ENCODE data around the gene PLIN5.

PLIN5 gene, protein sequence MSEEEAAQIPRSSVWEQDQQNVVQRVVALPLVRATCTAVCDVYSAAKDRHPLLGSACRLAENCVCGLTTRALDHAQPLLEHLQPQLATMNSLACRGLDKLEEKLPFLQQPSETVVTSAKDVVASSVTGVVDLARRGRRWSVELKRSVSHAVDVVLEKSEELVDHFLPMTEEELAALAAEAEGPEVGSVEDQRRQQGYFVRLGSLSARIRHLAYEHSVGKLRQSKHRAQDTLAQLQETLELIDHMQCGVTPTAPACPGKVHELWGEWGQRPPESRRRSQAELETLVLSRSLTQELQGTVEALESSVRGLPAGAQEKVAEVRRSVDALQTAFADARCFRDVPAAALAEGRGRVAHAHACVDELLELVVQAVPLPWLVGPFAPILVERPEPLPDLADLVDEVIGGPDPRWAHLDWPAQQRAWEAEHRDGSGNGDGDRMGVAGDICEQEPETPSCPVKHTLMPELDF

DNA sequence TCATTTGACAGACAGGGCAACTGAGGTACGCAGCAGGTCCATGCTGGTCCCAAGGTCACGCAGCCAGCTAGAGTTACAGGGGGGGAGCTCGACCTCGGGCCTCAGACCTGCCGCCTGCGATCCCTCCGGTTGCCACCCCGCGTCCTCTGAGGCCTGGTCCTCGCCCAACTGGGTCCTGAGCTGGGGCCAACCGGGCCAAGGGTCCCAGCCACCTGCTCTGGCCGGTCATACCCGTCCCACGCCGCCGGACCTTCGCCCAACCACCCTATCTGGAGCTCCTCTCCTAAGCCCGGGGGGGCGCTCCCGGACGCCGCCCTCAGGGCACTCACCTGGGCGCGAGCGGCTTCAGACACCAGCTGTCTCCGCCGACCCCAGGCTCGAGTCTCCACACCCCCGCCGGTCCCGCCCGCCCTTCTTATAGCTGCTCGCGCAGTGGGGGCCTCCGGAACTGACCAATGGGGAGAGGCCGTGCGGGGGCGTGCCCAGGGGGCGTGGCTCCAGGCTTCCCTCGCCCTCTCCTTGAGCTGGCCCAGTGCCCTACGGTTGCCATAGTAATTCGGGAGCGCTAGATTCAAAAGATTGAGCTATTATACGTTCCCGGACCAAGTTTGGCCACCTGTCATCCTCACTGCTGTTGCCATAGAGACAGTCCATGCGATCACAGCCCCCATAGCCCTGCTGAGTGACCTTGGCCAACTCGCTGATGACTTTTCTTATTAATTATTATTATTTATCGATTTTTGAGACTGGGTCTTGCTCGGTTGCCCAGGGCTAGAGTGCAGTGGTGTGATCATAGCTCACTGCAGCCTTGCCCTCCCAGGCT is at the start of gene PLIN5:
Gene PLIN5, minus strand, starts transcription at position 389 of the 823 bp plus-strand sequence. CDS start 1,150 bp downstream, outside the sequence.
- no peak for FAIRE-seq

DNA sequence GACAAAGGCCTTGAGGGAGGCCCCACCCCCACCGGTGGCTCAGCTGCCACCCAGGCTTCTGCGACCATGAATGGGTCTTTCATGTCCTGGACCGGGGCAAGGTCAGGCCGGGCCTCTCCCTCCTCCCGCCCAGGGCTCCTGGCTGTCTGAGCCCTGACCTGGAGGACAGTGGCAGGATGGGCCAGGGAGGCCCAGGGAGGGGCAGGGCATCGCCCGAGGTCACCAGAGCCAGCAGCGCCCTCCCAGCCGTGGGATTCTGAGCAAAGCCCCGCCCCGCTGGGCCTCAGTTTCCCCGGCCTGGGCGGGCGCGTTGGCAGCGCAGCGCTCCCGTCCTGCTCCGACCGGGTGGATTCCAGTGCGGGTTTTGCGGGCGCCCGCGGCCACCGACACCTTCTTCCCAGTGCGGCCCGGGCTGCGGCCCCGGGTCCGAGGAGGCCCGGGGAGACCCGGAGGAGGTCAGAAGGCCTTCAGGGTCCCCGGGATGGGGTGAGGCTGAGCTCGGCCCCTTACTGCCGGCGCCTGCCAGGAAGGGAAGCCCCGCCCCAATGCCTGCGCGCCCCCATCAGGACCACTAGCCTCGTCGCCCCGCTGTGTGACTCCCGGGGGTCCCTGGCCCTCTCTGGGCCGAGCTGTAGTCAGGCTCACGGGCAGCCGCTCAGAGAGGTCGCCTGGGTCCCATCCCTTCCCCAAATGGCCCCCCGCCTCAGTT is 49.1 kb upstream of the PLIN5 start:
- FAIRE-seq: no peak

DNA sequence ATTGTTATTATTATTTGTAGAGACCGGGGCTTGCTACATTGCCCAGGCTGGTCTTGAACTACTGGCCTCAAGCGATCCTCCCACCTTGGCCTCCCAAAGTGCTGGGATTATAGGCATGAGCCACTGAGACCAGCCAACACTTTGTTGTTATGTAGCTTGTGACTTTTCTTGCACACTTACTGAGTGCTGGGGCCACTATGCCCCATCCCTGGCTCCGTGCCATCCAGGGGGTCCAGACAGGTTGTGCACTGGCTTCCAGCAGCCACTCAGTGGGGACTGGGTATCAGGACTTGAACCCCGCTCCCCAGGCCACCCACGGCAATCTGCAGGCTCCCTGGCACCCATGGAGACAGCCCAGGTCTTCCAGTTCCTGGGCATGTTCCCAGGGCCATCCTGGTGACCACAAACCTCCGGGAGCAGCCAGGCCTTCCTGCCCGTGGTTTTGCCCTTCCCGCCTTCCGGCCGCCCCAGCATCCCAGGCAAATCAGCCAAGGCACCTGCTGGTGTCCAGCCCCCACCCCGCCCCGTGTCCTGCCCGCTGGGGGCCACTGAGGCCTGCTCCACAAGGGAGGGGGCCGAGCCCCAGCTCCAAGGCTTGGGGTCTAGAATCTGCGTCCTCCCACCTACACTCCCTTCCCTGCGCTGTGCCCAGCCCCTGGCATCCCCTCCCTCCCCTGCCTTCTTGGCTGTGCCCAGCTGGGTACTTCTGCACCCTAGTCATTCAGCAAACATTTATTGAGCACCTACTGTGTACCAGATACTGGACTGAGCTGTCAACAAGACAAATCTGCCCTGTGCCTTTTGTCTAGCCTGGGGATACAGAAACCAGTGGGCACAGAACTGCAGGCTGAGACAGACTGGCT is 48.2 kb upstream of the PLIN5 start:
- no peak for FAIRE-seq

DNA sequence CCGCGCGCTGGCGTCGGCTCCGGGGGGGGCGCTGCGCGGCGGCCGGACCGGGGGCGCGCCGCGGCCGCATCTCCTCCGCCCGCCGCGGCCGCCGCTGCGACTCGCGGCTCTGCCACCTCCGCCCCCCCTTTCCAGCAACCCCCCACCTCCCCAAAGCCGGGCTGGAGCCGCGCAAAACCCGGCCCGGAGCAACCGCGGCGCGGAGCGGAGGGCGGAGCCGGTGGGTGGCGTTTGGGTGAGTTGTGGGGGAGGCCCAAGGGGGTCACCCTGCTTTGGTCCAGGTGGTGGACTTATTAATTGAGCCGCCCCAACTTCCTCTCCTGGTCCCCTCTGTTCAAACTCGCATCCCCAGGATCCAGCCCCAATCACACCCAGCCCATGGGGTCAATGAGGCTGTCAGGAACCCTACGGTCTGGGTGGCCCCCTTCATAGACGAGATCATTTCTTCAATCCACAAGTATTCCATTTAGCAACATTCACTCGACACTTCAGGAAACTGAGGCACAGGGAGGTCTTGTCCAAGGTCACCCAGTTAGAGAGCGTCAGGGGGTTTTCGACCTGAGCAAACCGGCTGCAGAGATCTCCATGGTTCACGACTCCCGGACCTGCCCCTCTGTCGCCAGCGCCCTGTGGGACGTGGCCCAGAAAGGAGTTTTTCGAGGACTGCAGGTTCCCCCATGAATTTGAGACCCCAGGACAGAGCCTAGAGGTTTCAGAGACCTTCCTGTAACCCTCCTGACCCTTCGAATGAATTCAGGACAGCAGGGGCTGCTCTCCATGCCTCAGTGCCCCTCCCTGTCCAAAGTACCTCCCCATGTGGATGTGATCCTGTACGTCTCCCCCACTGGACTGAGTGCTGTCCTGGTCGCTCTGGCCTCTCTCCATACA is 46.9 kb upstream of the PLIN5 start:
- no peak for FAIRE-seq

DNA sequence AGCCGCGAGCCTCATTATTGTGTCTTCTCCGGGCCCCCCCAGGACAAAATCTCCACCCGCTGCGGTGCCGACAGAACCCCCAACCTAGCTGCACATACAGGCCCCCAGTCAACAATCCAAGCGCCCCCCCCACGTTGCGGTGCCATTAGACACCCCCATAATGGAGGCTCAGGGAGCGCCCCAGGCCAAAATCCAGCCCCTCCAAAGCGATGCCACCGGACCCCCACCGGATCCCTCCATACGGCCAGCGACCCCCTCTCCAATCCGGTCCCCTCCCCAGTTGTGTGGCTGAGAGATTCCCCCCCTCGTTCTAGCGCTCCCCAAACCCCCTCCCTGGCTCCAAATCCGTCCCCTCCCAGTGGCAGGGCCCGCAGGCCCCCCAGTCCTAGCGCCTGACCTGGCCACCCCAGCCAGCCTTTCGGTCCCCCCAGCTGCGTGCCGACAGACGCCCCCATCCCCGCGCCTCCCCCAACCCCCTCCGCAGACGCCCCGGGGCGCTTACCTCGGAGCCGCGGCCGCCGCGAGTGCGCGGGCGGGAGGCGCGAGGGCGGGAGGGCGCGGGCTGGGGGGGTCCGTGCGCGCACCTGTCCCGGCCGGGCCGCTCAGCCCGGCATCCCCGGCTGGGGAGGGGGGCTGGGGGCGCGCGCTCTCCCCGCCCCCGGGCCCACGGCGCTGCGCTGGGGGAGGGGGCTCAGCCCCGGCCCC is 46.1 kb upstream of the PLIN5 start:
- no peak for FAIRE-seq

DNA sequence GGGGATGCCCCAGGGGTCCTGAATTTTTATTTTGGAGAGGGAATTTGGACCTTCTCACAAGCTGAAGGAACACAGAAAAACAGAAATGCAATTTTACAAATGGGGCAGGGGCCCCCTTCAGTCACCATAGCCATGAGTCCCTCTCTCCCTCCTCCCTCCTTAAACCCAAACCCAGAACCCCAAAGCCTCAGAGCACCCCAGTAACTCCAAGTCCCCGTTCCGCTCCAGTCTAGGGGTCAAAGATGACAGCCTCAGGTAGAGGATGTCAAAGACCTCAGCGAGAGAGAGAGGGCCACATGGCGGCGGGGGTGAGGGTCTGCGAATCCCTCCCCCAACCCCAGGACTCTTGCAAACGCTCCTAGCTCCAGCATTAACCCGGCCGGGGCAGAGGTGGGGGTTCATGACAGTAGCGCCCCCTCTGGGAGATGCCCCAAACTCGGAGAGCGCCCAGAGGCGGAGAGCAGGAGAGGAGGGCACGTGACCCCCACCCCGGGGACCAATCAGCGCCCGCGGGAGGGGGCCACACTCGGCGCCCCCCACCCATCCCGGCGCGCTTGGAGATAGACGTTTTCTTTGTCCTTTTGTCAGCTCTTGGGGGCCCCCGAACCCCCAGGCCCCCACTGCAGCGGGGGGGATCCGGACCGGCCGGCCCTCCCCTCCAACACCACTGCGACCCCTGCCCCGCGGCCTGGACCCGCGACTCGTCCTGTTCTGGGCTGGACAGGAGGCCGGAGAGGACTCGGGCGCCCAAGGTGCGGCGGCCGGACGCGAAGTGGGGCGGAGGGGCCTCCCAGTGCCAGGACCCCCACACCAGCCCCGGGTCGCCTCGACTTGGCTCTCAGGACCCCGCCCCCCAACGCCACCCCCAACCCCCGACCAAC is 45.2 kb upstream of the PLIN5 start:
- no peak for FAIRE-seq

DNA sequence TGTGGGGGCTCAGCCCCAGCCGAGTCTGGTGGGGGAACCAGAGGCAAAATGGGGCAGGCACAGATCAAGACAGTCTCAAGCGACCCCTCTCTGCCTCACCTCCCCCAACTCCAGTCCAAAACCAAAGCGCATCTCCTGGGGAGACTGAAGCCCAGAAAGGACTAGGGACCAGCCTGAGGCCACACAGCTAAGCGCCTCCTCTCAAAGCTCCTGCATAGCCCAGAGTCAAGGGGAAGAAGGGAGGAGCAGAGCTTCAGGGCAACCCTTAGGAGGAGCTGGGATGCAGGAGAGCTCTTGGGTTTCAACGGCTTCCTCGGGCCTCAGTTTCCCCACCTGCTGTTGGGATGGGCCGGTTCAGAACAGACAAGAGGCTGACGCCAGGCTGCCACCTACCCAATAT is 44.4 kb upstream of the PLIN5 start:
- FAIRE-seq: no peak

DNA sequence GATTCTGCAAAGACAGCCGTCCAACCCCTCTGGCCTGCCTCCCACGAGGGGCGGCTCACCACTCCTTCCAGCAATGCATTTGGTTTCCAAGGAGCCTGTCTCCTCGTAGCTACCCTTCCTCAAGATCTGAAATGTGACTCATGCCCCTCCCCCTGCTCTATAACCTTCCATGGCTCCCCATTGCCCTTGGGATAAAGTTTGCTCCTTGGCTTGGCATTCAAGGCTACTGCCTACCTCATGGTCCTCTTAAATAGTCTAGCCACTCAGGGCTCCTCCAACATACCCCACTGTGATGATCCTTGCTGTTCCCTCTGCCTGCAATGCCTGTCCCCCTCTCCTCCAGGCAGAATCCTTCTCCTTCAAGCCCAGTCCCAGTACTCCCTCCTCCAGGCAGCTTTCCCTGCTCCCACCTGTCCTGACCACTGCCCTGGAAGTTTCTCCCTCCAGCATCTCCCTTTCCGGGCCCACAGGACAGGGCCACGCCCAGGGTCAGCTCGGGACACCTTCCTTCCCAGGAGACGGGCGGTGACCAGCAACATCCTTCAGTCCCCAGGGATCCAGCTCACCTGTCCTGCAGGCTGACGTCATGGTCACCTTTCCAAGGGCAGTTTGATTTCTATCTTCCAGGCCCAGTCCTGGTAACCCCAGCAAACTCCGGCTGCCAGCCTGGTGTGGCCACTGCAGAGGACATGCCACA is 43.7 kb upstream of the PLIN5 start:
- no peak for FAIRE-seq

DNA sequence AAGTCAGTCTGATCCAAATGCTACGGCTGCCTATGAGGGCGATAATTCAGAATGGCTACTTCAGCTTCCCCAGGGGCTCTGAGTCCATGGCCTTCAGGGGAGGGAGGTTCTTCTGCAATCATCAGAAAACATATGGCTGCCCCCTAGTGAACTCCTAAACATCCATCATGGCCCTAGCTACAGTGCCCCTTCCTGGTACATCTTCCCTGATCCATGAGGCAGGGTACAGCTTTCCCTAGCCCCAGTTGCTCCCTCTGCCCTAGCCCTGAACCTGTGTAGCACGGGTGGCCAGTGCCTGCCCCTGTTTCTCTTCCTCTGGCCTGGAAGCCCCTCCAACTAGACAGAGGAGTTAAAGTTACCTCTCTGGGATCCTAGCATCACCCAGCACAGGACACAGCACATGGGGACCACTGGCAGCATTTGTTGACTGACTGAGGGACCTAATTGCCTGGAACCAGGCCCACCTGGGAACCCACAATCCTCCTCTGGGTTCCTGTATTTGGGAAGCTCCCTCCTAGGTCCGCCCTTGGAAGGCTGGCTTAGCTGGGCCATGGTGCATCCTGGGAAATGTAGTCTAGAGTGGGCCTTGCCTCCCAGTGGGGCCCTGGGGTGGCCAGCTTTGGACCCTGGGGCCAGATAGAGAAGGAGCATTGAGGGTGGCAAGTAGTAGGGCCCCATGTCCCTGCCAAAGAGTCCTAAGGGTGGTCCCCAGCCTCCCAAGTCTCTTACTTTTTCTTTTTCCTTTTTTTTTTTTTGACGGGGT is 42.2 kb upstream of the PLIN5 start:
- FAIRE-seq: no peak

DNA sequence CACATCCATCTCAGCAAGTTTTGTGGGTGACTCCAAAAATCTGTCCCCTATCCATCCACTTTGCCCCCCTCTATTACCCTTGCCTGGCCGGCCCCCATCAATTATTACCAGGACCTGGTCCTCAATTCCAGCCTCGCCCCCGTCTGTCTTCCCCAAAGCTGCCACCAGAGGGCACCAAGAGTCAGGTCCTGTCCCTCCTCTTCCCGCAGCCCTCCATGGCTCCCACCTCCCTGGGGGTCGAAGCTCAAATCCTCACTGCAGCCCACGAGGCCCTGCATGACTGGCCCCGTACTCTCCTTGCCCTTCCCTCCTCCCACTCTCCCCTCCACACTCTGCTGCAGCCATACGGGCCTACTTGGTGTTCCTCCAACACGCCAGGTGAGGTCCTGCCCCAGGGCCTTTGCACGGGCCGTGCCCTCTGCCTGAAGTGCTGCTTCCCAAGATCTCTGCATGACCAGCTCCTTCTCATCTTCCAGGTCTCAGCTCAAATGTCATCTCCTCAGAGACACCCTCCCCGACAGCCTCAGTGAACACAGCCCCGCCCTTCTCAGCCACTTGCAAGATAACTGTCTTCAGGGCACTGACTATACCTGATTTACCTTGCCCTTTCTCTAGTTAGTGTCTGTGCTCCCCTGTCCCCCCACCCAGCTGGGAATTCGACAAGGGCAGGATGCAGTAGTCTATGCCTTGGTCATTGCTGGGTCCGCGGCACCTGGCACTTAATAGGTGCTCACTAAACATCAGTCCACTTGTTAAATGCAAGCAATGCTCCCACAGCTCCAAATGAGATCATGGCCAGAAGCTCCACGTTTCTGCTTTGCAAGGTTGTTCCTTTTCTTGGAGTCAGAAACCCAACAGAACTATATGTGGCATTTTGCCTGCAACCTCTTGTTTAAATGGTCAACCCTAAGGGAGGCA is 41.3 kb upstream of the PLIN5 start:
- no peak for FAIRE-seq

DNA sequence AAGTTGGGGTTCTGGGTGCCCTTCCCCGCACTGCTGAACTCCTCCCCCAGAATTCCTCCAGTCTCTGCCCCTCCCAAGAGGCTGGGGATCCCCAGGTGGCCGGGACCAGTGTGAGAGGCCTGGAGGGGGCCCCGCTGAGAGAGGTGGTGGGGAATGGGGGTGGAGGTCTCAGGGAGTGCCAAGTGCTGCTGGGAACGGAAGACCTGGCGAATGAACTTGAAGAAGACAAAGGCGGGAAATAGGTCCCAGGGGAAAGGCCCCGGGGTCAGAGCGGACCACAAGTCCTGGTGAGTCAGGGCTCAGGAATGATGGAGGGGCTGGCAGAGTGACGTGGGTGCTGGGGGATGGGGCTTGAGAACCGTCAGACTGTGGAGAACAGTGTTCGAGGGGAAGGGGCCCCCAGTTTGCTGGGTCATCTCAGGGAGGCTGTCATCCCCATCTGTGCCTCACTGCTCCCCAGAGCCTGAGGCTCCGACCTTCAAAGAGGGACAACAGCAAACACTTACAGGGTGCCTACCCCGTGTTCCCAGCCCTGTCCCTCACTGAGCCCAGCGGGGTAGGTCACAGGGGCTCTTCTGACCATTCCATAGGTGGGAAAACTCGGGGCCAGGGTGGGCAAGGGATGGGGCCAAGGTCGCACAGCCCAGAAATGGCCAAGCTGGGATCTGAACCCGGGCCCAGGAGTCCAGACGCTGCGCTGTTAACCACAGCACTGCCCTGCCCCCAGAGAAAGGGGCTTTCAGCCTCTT is 40.4 kb upstream of the PLIN5 start:
- FAIRE-seq: no peak

DNA sequence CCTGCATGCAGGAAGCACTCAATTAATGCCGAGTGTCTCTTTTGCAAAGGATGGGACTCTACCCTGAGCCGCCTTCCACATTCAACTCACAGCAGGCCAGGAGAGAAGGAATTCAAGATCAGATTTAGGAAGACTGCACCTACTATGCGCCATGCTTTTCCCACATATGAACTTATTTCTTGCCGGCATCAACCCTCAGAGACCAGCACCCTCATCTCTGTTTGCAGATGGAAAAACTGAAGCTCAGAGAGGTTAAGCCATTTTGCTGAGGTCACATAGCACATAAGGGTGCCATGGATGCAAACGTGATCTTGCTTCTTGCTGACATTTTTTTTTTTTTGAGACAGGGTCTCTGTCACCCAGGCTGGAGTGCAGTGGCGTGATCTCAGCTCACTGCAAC is 38.7 kb upstream of the PLIN5 start:
- FAIRE-seq: no peak

DNA sequence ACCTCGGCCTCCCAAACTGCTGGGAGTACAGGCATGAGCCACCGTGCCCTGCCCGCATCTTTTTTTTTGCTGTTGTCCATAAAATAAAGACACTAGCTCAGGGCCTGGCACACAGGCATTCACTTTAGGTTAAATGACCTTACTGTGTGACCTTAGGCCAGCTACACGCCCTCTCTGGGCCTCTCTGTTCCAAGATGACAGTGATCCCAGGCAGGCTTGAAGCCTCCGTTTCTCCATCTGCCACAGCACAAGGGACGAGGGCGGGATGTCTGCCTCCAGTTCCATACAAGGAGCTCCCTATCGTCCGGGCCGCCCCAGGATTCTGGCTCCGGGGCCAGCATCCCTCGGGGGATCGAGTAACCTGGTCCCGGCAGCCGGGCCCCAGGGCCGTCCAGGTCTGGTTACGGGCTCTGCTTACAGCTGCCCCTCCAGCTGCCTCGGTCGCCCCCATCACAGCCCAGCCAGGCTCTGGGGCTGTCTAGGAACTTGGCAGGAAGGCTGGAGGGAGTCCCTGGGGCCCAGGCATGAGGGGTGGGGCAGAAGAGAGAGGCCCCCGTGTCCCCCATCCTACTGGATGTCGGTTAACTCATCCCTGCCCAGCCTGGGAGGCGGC is 36.4 kb upstream of the PLIN5 start:
- FAIRE-seq: no peak

DNA sequence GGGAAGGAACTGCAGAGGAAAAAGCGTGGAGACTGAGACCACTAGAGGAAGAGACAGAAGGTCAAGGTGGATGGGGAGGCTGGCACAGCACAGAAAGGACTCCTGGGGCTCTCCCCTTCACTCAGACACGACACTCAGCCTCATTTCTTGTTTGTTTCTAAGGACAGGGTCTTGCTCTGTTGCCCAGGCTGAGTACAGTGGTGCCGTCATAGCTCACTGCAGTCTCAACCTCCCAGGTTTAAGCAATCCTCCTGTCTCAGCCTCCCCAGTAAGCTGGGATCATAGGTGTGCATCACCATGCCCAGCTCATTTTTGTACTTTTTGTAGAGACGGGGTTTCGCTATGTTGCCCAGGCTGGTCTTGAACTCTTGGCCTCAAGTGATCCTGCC is 35.9 kb upstream of the PLIN5 start:
- no peak for FAIRE-seq

DNA sequence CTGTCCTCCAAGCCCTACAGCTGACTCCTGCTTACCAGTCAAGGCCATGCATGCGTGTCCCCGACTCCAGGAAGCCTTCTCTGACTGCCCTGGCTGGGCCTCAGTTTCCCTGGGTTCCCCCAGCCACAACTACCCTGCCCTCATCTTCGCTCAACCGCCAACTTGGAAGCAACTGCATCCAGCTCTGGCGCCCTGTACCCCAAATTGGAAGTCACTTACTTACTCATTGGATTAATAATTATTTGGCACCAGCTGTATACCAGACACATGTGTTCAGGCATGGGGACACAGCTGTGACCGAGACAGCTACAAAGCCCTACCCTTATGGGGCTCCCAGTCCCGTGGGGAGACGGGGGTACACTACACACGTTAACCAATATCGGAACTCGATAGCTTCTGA is 35.4 kb upstream of the PLIN5 start:
- no peak for FAIRE-seq

DNA sequence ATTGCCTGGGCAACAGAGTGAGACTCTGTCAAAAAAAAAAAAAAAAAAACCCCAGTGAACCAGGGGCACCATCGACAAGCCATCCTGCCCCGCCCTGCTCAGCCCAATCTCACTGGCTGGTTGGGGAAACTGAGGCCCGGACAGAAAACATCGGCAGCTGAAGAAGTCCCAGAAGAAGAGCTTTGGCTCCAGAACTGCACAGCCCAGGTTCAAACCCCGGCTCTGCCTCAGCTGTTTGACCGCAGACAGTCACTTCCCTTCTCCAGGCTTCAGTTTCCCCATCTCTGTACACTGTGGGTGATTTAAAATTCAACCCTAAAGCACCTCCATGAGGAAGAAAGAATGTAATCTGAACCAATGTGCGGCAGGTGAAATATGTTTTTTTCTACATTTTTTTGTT is 33.9 kb upstream of the PLIN5 start:
- no peak for FAIRE-seq

Measured in colon (tissue), 2 donors.